Parathyroid adenoma (tissue), 2 donors: ENCODE measurements around the gene TMEM258.

Source experiments
- H2AFZ ChIP-seq: fragments of 300-600 bp; sonication (generic); one replicate; pipeline ENCODE4 v1.7.0; 2017; ENCODE audit warnings: antibody characterized with exemption, mild to moderate bottlenecking
- H3K27ac ChIP-seq: fragments of 300-600 bp; sonication (generic); one replicate; pipeline ENCODE4 v1.7.0; 2017
- H3K27me3 ChIP-seq: fragments of 300-600 bp; sonication (generic); one replicate; pipeline ENCODE4 v1.7.0; 2017; ENCODE audit warnings: low read length; ENCODE audit not compliant: control insufficient read depth, insufficient read depth
- H3K36me3 ChIP-seq: fragments of 300-600 bp; sonication (generic); one replicate; pipeline ENCODE4 v1.7.0; 2017; ENCODE audit warnings: low read length; ENCODE audit not compliant: control insufficient read depth, insufficient read depth
- H3K4me1 ChIP-seq: fragments of 300-600 bp; sonication (generic); one replicate; pipeline ENCODE4 v1.7.0; 2017; ENCODE audit warnings: control low read depth
- H3K4me2 ChIP-seq: fragments of 300-600 bp; sonication (generic); one replicate; pipeline ENCODE4 v1.7.0; 2017; ENCODE audit warnings: low read length
- H3K4me3 ChIP-seq: fragments of 300-600 bp; sonication (generic); one replicate; pipeline ENCODE4 v1.7.0; 2017; ENCODE audit warnings: low read depth, low read length
- H3K79me2 ChIP-seq: fragments of 300-600 bp; sonication (generic); one replicate; pipeline ENCODE4 v1.7.0; 2017; ENCODE audit warnings: control low read depth
- H3K9ac ChIP-seq: fragments of 300-600 bp; sonication (generic); one replicate; pipeline ENCODE4 v1.7.0; 2017; ENCODE audit warnings: mild to moderate bottlenecking
- H3K9me3 ChIP-seq: fragments of 300-600 bp; sonication (generic); one replicate; pipeline ENCODE4 v1.7.0; 2017; ENCODE audit warnings: low read length; ENCODE audit not compliant: control insufficient read depth
- CTCF ChIP-seq: fragments of 300-600 bp; sonication (generic); IDR thresholded peaks from one replicate; pipeline ENCODE4 v1.7.0; 2017; ENCODE audit warnings: antibody characterized with exemption, mild to moderate bottlenecking
- donor health status: primary hyperparathyroidism.

TMEM258 gene

GRCh38 chr11:61803889-61804647 lies 11.7 kb upstream of the TMEM258 start:
- Histone ChIP-seq H2AFZ (no peak overlapping the region), H3K36me3 (no peaks in the 10 kb centered on the region), H3K9ac (no peak overlapping the region), H3K27ac (no peak overlapping the region), H3K27me3 (no peaks in the 10 kb centered on the region), H3K4me2 (no peak overlapping the region), H3K79me2 (no peaks in the 10 kb centered on the region), H3K4me1 (no peaks in the 10 kb centered on the region), H3K9me3 (no peaks in the 10 kb centered on the region), H3K4me3 (no peak overlapping the region)
- no peak for TF ChIP-seq CTCF

GRCh38 chr11:61802605-61803004 lies 10.2 kb upstream of the TMEM258 start:
- Histone ChIP-seq H3K27ac (no peak overlapping the region), H3K79me2 (no peaks in the 10 kb centered on the region), H3K4me1 (peaks cover 2% of the 10 kb centered on the region), H3K4me3 (no peak overlapping the region), H3K36me3 (no peaks in the 10 kb centered on the region), H3K9me3 (no peaks in the 10 kb centered on the region), H3K9ac (no peak overlapping the region), H3K4me2 (no peak overlapping the region), H3K27me3 (no peaks in the 10 kb centered on the region), H2AFZ (no peak overlapping the region)
- TF ChIP-seq CTCF: no peak

GRCh38 chr11:61800331-61801281 lies 8.2 kb upstream of the TMEM258 start:
- H3K4me2 ChIP-seq: no peak overlapping the region
- H3K27me3 ChIP-seq: no peaks in the 10 kb centered on the region
- H3K27ac ChIP-seq: no peak overlapping the region
- TF ChIP-seq CTCF: no peak
- peaks cover 2% of the 10 kb centered on the region for H3K4me1 ChIP-seq
- no peaks in the 10 kb centered on the region for H3K79me2 ChIP-seq
- no peak overlapping the region for H3K4me3 ChIP-seq
- H3K9ac ChIP-seq: no peak overlapping the region
- H2AFZ ChIP-seq: no peak overlapping the region
- no peaks in the 10 kb centered on the region for H3K36me3 ChIP-seq
- no peaks in the 10 kb centered on the region for H3K9me3 ChIP-seq

GRCh38 chr11:61799665-61800284 lies 7.4 kb upstream of the TMEM258 start:
- H3K9me3 ChIP-seq: no peaks in the 10 kb centered on the region
- no peaks in the 10 kb centered on the region for H3K79me2 ChIP-seq
- no peaks in the 10 kb centered on the region for H3K36me3 ChIP-seq

More at GRCh38 chr11:61799665-61800284, 7.4 kb upstream of the TMEM258 start:
- H2AFZ ChIP-seq: no peak overlapping the region
- no peak overlapping the region for H3K27ac ChIP-seq
- no peak for TF ChIP-seq CTCF
- no peak overlapping the region for H3K9ac ChIP-seq
- H3K4me2 ChIP-seq: no peak overlapping the region
- no peak overlapping the region for H3K4me3 ChIP-seq
- no peaks in the 10 kb centered on the region for H3K27me3 ChIP-seq
- peaks cover 2% of the 10 kb centered on the region for H3K4me1 ChIP-seq
